Esophagus squamous epithelium (tissue), 5 donors: ENCODE data around the gene ZNF80. TPM values are rescaled to one million over a fixed set of nuclear protein-coding genes. Genes with fewer than 3 reads are reported as not detected.
"Not testable (repeated sequence)": the region's sequence is repeated elsewhere in the genome, so short reads cannot be mapped to it uniquely, and the experiment has no call there.

ENCODE experiments used
- DNase-seq: peaks from one replicate; lab custom pipeline; 2025; lab: John Stamatoyannopoulos, UW
- H3K27ac ChIP-seq, 4 donors: fragments of 200-600 bp; sonication (generic); one replicate each; pipeline ENCODE4 v1.5.1; 2016 to 2019; ENCODE audit warnings: mild to moderate bottlenecking in 1 of 4
- H3K27me3 ChIP-seq, 4 donors: fragments of 200-600 bp; sonication (generic); 1 replicate in 3 of 4; 2 replicates in 1 of 4; pipeline versions ENCODE4 v1.5.1 to v1.6.0; 2017 to 2021; ENCODE audit warnings: antibody characterized with exemption in 1 of 4
- H3K36me3 ChIP-seq, 3 donors: fragments of 200-600 bp; sonication (generic); one replicate each; pipeline ENCODE4 v1.5.1; 2016 to 2019
- H3K4me1 ChIP-seq, 3 donors: fragments of 200-600 bp; sonication (generic); one replicate each; pipeline ENCODE4 v1.5.1; 2017 to 2019
- H3K4me3 ChIP-seq, 4 donors: fragments of 200-600 bp; sonication (generic); 1 replicate in 3 of 4; 2 replicates in 1 of 4; pipeline ENCODE4 v1.5.1; 2016 to 2019; ENCODE audit warnings: mild to moderate bottlenecking in 2 of 4, moderate library complexity in 1 of 4
- H3K9me3 ChIP-seq, 3 donors: fragments of 200-600 bp; sonication (generic); one replicate each; pipeline ENCODE4 v1.5.1; 2016 to 2019
- POLR2A ChIP-seq, 4 donors: fragments of 450-650 bp; IDR thresholded peaks; one replicate each; pipeline ENCODE4 v1.6.1; 2017; ENCODE audit warnings: antibody characterized with exemption in 4 of 4, mild to moderate bottlenecking in 4 of 4, moderate library complexity in 3 of 4
- WGBS, 2 donors: methylation state at CpG; one replicate each; pipeline ENCODE4 v1.1.5; 2018; 5-methylcytosine and 5-hydroxymethylcytosine counted together
- intact Hi-C: fragments of 100-400 bp; cut with DNase I; formaldehyde crosslinking; loops from one replicate; pipeline ENCODE4 v1.15.0; 2022
- total RNA-seq, 4 donors: library from RNA; depleted of rRNA; stranded (reverse); fragments of >200 nt; gene quantifications; one replicate each; pipeline ENCODE4 v1.1.0, GENCODE V29; 2016
- TF ChIP-seq, protein P1 (sequence below), 6 experiments: fragments of 450-650 bp in 4 of 6; fragments of 200-600 bp in 2 of 6; sonication (generic) in 2 of 6; IDR thresholded peaks; one replicate each; pipeline ENCODE4 v1.5.1; 2016 to 2019; ENCODE audit warnings: antibody characterized with exemption in 6 of 6, mild to moderate bottlenecking in 4 of 6, moderate library complexity in 4 of 6
- donor health status: DM: yes; HTN: yes; CAD: no.

The ZNF80 gene
- total RNA-seq = under 1 TPM in 1 of 4 donors, not detected in 3; 0.38 TPM

DNA sequence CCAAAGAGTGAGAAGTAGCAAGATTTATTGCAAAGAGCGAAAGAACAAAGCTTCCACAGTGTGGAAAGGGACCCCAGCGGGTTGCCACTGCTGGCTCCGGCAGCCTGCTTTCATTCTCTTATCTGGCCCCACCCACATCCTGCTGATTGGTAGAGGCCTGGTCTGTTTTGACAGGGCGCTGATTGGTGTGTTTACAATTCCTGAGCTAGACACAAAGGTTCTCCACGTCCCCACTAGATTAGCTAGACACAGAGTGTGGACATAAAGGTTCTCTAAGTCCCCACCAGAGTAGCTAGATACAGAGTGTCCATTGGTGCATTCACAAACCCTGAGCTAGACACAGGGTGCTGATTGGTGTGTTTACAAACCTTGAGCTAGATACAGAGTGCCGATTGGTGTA is at the start of gene ZNF80:
Gene ZNF80 (minus strand): TSS at position 101 of the 400 bp plus-strand sequence. CDS start 504 bp downstream, outside the sequence.
- H3K4me3 ChIP-seq, H3K4me1 ChIP-seq, H3K9me3 ChIP-seq, H3K36me3 ChIP-seq, H3K27ac ChIP-seq, H3K27me3 ChIP-seq, intact Hi-C loops, DNase-seq: not testable (repeated sequence)
- 77% methylated on average over 3 of the region's 6 CpGs; no CpG with 5 or more reads in 1 of the 2 donors for WGBS, 2 donors

DNA sequence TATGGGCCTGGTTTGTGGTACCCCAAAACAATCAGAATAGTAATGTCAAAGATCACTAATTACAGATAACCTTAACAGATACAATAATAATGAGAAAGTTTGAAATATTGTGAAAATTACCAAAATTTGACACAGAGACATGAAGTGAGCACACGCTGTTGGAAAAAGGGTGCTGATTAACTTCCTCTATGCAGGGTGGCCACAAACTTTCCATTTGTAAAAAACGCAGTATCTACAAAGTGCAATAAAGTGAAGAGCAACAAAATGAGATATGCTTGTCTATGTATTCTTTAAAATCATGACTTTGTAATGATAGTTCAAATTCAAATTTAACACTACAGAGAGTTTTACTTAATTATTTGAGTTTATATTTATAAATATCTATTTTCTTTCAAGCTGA is 48.9 kb upstream of the ZNF80 start:
- Histone ChIP-seq H3K4me1 (no peaks in the 10 kb centered on the region), H3K27me3 (no peaks in the 10 kb centered on the region), H3K27ac (no peak overlapping the region), H3K9me3 (no peaks in the 10 kb centered on the region), H3K4me3 (no peak overlapping the region), H3K36me3 (no peaks in the 10 kb centered on the region)
- intact Hi-C loops = no loop called here
- no peak for DNase-seq
- 83 to 88% methylated on average over 2 of the region's 2 CpGs for WGBS, 2 donors
- TF ChIP-seq, protein P1, sequence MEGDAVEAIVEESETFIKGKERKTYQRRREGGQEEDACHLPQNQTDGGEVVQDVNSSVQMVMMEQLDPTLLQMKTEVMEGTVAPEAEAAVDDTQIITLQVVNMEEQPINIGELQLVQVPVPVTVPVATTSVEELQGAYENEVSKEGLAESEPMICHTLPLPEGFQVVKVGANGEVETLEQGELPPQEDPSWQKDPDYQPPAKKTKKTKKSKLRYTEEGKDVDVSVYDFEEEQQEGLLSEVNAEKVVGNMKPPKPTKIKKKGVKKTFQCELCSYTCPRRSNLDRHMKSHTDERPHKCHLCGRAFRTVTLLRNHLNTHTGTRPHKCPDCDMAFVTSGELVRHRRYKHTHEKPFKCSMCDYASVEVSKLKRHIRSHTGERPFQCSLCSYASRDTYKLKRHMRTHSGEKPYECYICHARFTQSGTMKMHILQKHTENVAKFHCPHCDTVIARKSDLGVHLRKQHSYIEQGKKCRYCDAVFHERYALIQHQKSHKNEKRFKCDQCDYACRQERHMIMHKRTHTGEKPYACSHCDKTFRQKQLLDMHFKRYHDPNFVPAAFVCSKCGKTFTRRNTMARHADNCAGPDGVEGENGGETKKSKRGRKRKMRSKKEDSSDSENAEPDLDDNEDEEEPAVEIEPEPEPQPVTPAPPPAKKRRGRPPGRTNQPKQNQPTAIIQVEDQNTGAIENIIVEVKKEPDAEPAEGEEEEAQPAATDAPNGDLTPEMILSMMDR (IDR thresholded peaks at IDR 0.05) = no peak
- no peak for TF ChIP-seq POLR2A (IDR thresholded peaks at IDR 0.05)

DNA sequence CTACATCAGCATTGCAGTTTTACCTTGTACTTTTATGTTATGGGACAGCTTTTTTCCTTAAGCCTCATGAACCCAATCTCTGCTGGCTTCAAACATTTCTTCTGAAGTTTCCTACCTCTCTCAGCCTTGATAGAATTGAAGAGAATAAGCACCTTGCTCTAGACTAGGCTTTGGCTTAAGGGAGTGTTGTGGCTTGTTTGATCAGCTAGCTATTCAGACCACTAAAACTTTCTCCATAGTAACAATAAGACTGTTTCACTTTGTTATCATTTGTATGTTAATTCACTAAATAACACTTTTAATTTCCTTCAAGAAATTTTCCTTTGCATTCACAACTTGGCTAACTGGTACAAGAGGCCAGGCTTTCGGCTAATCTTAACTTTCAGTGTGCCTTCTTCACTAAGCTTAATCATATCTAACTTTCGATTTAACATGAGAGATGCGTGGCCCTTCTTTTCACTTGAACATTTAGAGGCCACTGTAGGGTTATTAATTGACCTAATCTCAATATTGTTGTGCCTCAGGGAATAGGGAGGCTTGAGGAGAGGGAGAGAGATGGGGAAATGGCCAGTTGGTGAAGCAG is 48.4 kb upstream of the ZNF80 start:
- H3K9me3 ChIP-seq = no peaks in the 10 kb centered on the region
- H3K27ac ChIP-seq = no peak overlapping the region
- DNase-seq = no peak
- 88% methylated on average over 3 of the region's 3 CpGs for WGBS, 2 donors
- H3K27me3 ChIP-seq = no peaks in the 10 kb centered on the region
- no peaks in the 10 kb centered on the region for H3K4me1 ChIP-seq
- H3K36me3 ChIP-seq = no peaks in the 10 kb centered on the region
- intact Hi-C loops = no loop called here
- no peak overlapping the region for H3K4me3 ChIP-seq
- TF ChIP-seq POLR2A (IDR thresholded peaks at IDR 0.05) = no peak
- TF ChIP-seq, protein P1 (IDR thresholded peaks at IDR 0.05) = no peak

DNA sequence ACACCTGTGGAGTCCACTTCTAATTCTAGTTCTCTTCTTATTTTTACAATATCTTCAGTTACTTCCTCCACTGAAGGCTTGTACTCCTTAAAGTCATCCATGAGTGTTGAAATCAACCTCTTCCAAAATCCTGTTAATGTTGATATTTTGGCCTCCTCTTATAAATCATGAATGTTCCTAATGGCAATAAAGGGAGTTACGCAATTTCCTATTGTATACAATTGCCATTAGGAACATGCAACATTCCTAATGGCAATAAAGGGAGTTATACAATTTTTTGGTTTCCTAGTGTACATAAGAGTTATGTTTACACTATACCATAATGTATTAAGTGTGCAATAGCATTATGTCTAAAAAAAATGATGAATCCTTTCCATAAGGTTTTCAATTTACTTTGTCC is 47.3 kb upstream of the ZNF80 start:
- Histone ChIP-seq H3K9me3 (no peaks in the 10 kb centered on the region), H3K36me3 (no peaks in the 10 kb centered on the region), H3K4me3 (no peak overlapping the region), H3K4me1 (no peaks in the 10 kb centered on the region), H3K27me3 (no peaks in the 10 kb centered on the region), H3K27ac (no peak overlapping the region)
- TF ChIP-seq POLR2A (IDR thresholded peaks at IDR 0.05) = no peak
- TF ChIP-seq, protein P1 (IDR thresholded peaks at IDR 0.05) = no peak
- DNase-seq = no peak
- intact Hi-C loops = no loop called here
- 94 to 100% methylated on average over 1 of the region's 1 CpG for WGBS, 2 donors

DNA sequence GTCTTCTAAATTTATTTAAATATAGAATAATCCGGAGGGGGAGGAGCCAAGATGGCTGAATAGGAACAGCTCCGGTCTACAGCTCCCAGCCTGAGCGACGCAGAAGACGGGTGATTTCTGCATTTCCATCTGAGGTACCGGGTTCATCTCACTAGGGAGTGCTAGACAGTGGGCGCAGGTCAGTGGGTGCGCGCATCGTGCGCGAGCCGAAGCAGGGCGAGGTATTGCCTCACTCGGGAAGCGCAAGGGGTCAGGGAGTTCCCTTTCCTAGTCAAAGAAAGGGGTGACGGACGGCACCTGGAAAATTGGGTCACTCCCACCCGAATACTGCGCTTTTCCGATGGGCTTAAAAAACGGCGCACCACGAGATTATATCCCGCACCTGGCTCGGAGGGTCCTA is 39.5 kb upstream of the ZNF80 start:
- intact Hi-C loops, DNase-seq, H3K4me3 ChIP-seq, H3K27ac ChIP-seq, H3K4me1 ChIP-seq, H3K9me3 ChIP-seq, H3K27me3 ChIP-seq, H3K36me3 ChIP-seq: not testable (repeated sequence)
- 90 to 95% methylated on average over 5 to 7 of the region's 26 CpGs for WGBS, 2 donors

DNA sequence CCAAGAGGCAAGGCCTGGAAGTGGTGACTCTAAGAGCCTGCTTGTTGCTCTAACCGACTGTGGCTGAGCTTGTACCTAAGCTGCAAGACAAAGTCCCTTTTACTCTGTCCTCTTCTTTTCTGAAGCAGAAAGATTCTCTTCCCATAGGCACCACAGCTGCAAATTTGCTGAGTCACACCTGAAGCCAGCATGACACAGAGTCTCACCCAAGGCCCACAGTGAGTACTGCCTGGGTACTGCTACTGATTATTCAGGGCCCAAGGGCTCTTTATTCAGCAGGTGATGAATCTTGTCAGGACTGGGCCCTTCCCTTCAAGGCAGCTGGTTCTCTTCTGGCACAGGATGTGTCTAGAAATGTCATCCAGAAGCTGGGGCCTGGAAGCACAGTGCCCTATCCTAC is 37.6 kb upstream of the ZNF80 start:
- intact Hi-C loops = no loop called here
- no peak for DNase-seq
- Histone ChIP-seq H3K9me3 (no peaks in the 10 kb centered on the region), H3K27me3 (no peaks in the 10 kb centered on the region), H3K4me1 (no peaks in the 10 kb centered on the region), H3K27ac (no peak overlapping the region), H3K4me3 (no peak overlapping the region), H3K36me3 (no peaks in the 10 kb centered on the region)
- WGBS, 2 donors = 83 to 90% methylated on average over 1 of the region's 1 CpG
- TF ChIP-seq, protein P1 (IDR thresholded peaks at IDR 0.05) = no peak
- TF ChIP-seq POLR2A (IDR thresholded peaks at IDR 0.05) = no peak
